GM12878 (cell line): ENCODE results near the gene IER3. TPM values are rescaled to one million over a fixed set of nuclear protein-coding genes. Genes with fewer than 3 reads are reported as not detected.

Experiments
- ATAC-seq: fragments of 200-7000 bp; cut with Tn5 transposase; 3 replicates; pipeline ENCODE4 v1.9.1; 2020; ENCODE audit warnings: mild to moderate bottlenecking, moderate library complexity
- BruUV-seq: library from RNA; stranded (reverse); fragments of 400-500 nt; replicated peaks from 2 replicates; lab custom pipeline; 2021; lab: Mats Ljungman, UMichigan
- CTCF ChIA-PET: fragments of 300-600 bp; sonication (Branson Sonifier 250); formaldehyde crosslinking; extraction: SDS; loops from one replicate; lab custom pipeline; 2021; ENCODE audit warnings: inconsistent platforms; lab: Yijun Ruan, JAX
- POLR2A ChIA-PET: fragments of 350-600 bp; formaldehyde crosslinking; extraction: SDS; loops from one replicate; lab custom pipeline; 2021; ENCODE audit warnings: inconsistent platforms; lab: Charles Lee
- RAD21 ChIA-PET: fragments of 300-600 bp; sonication (Branson Sonifier 250); formaldehyde crosslinking; loops from one replicate; lab custom pipeline; 2023; ENCODE audit warnings: antibody characterized with exemption; ENCODE audit not compliant: unreplicated experiment; lab: Charles Lee
- SMC1A ChIA-PET: fragments of 300-600 bp; sonication (Branson Sonifier 250); formaldehyde crosslinking; loops from one replicate; lab custom pipeline; 2023; ENCODE audit not compliant: unreplicated experiment, uncharacterized antibody; lab: Charles Lee
- DNase-seq: peaks from one replicate; pipeline ENCODE4 v3.0.0-alpha.2; 2011; ENCODE audit warnings: low read depth, low spot score
- FAIRE-seq: peaks from 3 replicates; lab custom pipeline; 2011; peaks lifted over from hg19 to GRCh38; lab: Jason Lieb, UNC
- H2AFZ ChIP-seq: 2 replicates; pipeline ENCODE4 v1.6.0; 2011; ENCODE audit warnings: low read depth, low read length, control low read depth; ENCODE audit not compliant: control insufficient read depth
- H3K27ac ChIP-seq: 2 replicates; pipeline ENCODE4 v1.5.1; 2011; ENCODE audit warnings: control low read depth; ENCODE audit not compliant: control insufficient read depth, insufficient read depth
- H3K27me3 ChIP-seq, 2 experiments: replicated peaks in 1 of 2; 2 replicates each; pipeline versions ENCODE4 v1.6.0 to v1.6.1; 2011; ENCODE audit warnings: low read length in 1 of 2; ENCODE audit not compliant: control insufficient read depth in 2 of 2, insufficient read depth in 2 of 2
- H3K36me3 ChIP-seq, 2 experiments: 2 replicates each; pipeline ENCODE4 v1.5.1; 2011; ENCODE audit warnings: low read length in 1 of 2; ENCODE audit not compliant: control insufficient read depth in 2 of 2, insufficient read depth in 2 of 2
- H3K4me1 ChIP-seq: 2 replicates; pipeline ENCODE4 v1.6.1; 2011; ENCODE audit warnings: mild to moderate bottlenecking, low read length, moderate library complexity, mixed read lengths; ENCODE audit not compliant: control insufficient read depth, insufficient read depth
- H3K4me2 ChIP-seq: 2 replicates; pipeline ENCODE4 v1.6.0; 2011; ENCODE audit warnings: control low read depth; ENCODE audit not compliant: control insufficient read depth, insufficient read depth
- H3K4me3 ChIP-seq: fragments of 200-600 bp; sonication (generic); 2 replicates; pipeline ENCODE4 v1.5.1; 2016
- H3K79me2 ChIP-seq: 2 replicates; pipeline ENCODE4 v1.6.0; 2011; ENCODE audit warnings: low read length; ENCODE audit not compliant: control insufficient read depth, insufficient read depth
- H3K9ac ChIP-seq: 2 replicates; pipeline ENCODE4 v1.8.0; 2011; ENCODE audit warnings: low read length, control low read depth, mixed read lengths; ENCODE audit not compliant: control insufficient read depth, insufficient read depth
- H3K9me3 ChIP-seq: replicated peaks from 3 replicates; pipeline ENCODE4 v1.5.1; 2011; ENCODE audit warnings: mild to moderate bottlenecking, low read length; ENCODE audit not compliant: control insufficient read depth, insufficient read depth
- H4K20me1 ChIP-seq: 2 replicates; pipeline ENCODE4 v1.6.0; 2011; ENCODE audit not compliant: control insufficient read depth, insufficient read depth
- ATF7 ChIP-seq: fragments of 450-650 bp; IDR thresholded peaks from 2 replicates; pipeline ENCODE4 v1.6.1; 2016; ENCODE audit warnings: low read depth, mild to moderate bottlenecking
- CREM ChIP-seq: IDR thresholded peaks from 2 replicates; pipeline ENCODE4 v1.6.1; 2014; ENCODE audit warnings: antibody characterized with exemption, low read depth
- IKZF2 ChIP-seq, 2 experiments: fragments of 450-650 bp; IDR thresholded peaks; 2 replicates each; pipeline ENCODE4 v1.6.1; 2017; ENCODE audit warnings: mild to moderate bottlenecking in 2 of 2, moderate library complexity in 2 of 2
- TCF12 ChIP-seq: IDR thresholded peaks from 2 replicates; pipeline ENCODE4 v1.6.1; 2011; ENCODE audit warnings: low read depth, mild to moderate bottlenecking, low read length
- ZNF384 ChIP-seq: IDR thresholded peaks from 2 replicates; pipeline ENCODE4 v1.6.1; 2012; ENCODE audit warnings: low read depth, mild to moderate bottlenecking, low read length, improper control_type of control experiment, borderline replicate concordance
- WGBS: methylation state at CpG from one replicate; pipeline ENCODE4 v1.1.6; 2016; ENCODE audit warnings: low lambda C conversion rate; ENCODE audit not compliant: insufficient replicate concordance, insufficient coverage; ENCODE audit errors: missing lambda C conversion rate; 5-methylcytosine and 5-hydroxymethylcytosine counted together
- in situ Hi-C: fragments of 300-500 bp; cut with MboI; formaldehyde crosslinking; loops from 9 replicates; pipeline ENCODE4 v1.14.3; 2018; ENCODE audit warnings: mixed read lengths
- intact Hi-C: fragments of 100-400 bp; cut with micrococcal nuclease; formaldehyde crosslinking; loops from one replicate; pipeline ENCODE4 v1.14.2; 2022; ENCODE audit not compliant: unreplicated experiment
- polyA plus RNA-seq, 11 experiments: library from polyadenylated mRNA; depleted of rRNA in 4 of 11; unstranded in 6 of 11; stranded (reverse) in 5 of 11; fragments of >200 nt; fragmentation: Nextera tagmentation in 4 of 11; fragmentation: Illumina TruSeq in 1 of 11; extraction: Ambion mirVana in 4 of 11; extraction: Trizol in 1 of 11; gene quantifications; 1 replicate in 1 of 11; 2 replicates in 10 of 11; pipeline versions ENCODE4 v1.2.1 to v1.2.3, GENCODE V29; 2011 to 2016; ENCODE audit warnings: inconsistent platforms in 2 of 11, missing spikeins in 2 of 11, low read depth in 1 of 11
- total RNA-seq, 4 experiments: library from RNA; depleted of rRNA in 3 of 4; stranded (reverse); fragments of >200 nt in 3 of 4; fragmentation: Illumina TruSeq in 1 of 4; extraction: Trizol in 1 of 4; gene quantifications; 2 replicates each; pipeline versions ENCODE4 v1.2.1 to v1.2.3, GENCODE V29; 2013 to 2021
- TF ChIP-seq, protein P1 (sequence below): fragments of 450-650 bp; formaldehyde crosslinking; IDR thresholded peaks from 2 replicates; pipeline ENCODE4 v1.4.0; 2022; ENCODE audit warnings: mild to moderate bottlenecking, moderate library complexity
- TF ChIP-seq, protein P2 (sequence below): IDR thresholded peaks from 2 replicates; pipeline ENCODE4 v1.6.1; 2011; ENCODE audit warnings: mild to moderate bottlenecking, low read depth, low read length, moderate library complexity; ENCODE audit not compliant: insufficient replicate concordance
- TF ChIP-seq, protein P3 (sequence below), 3 experiments: IDR thresholded peaks in 2 of 3; conservative IDR thresholded peaks in 1 of 3; 2 replicates each; pipeline ENCODE4 v1.5.1; 2011; ENCODE audit warnings: low read depth in 3 of 3, low read length in 3 of 3, mild to moderate bottlenecking in 3 of 3, control low read depth in 2 of 3, moderate library complexity in 2 of 3, inconsistent platforms in 1 of 3, mixed read lengths in 1 of 3; ENCODE audit not compliant: control insufficient read depth in 2 of 3, insufficient read depth in 1 of 3; ENCODE audit errors: extremely low read depth in 1 of 3
- TF ChIP-seq, protein P4 (sequence below): IDR thresholded peaks from 2 replicates; pipeline ENCODE4 v1.6.1; 2012; ENCODE audit warnings: improper control_type of control experiment, low read depth, low read length; ENCODE audit not compliant: insufficient replicate concordance

Gene IER3
- total and polyA plus RNA-seq, 10 of the 15 experiments (the other 5 are each of a cell fraction or from before 2014, with no cell fraction given), result 1.9 to 100 (median 32.3) TPM

DNA sequence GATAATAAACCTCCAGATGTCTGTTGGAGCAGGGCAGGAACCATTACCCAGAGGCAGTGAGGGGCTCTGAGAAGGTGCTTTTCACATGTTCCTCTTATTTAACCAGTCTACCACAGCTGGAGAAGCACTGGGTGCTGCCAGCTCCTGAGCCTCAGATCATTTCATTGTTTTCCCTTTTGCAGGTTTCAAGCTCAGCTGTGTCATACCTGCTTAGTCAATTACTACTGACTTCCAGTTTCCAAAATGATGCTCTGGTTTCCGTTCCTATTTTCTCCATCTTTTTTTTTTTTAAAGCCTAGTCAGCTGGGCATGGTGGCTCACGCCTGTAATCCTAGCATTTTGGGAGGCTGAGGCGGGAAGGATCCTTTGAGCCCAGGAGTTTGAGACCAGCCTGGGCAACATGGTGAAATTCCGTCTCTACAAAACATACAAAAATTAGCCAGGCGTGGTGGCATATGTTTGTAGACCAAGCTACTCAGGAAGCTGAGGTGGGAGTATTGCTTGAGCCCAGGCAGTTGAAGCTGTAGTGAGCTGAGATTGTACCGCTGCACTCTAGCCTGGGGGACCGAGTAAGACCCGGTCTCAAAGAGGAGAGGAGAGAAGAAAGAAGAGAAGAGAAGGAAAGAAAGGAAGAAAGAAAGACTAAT, 8.6 kb downstream of the IER3 start:
- Histone ChIP-seq H3K4me1 (peaks cover 32% of the 10 kb centered on the region), H3K27ac (peak overlapping the region; percentile 91), H3K36me3 (peaks cover 6 to 14% of the 10 kb centered on the region in 2 experiments), H4K20me1 (no peaks in the 10 kb centered on the region), H3K27me3 (no peaks in the 10 kb centered on the region), H2AFZ (no peak overlapping the region), H3K9me3 (peaks cover 5% of the 10 kb centered on the region; the same call in 2 of the 3 replicates), H3K4me3 (0 out of 2 replicates have a peak overlapping the region, but pooled peaks have one; percentile 62), H3K4me2 (peak overlapping the region; percentile 71), H3K79me2 (peaks cover 6% of the 10 kb centered on the region), H3K9ac (peak overlapping the region; percentile 16)
- RAD21 ChIA-PET, result interaction anchor here (0.7 to 12.8 kb wide), 24 partner anchors 9 to 351 kb away, joined by 3 to 232 read pairs (median 5); partner anchors contain the start of genes DHX16, MDC1 and VARS2
- BruUV-seq, result no TSS peak
- peak; percentile 59 for FAIRE-seq
- SMC1A ChIA-PET, result interaction anchor here (0.6 to 10.0 kb wide), 23 partner anchors 10 to 210 kb away, joined by 3 to 122 read pairs (median 6); partner anchors contain the start of genes MRPS18B and NRM
- in situ Hi-C loops (no loop called here), intact Hi-C loops (loop anchor here (2.0 to 5.0 kb wide), 2 partner anchors 141 to 193 kb away; no protein-coding TSS in a partner anchor)
- POLR2A ChIA-PET, result interaction anchor here (0.9 to 9.4 kb wide), 19 partner anchors 9 to 148 kb away, joined by 3 to 89 read pairs (median 5); partner anchors contain the start of genes DDR1, NRM and TUBB
- WGBS, result 4% methylated on average over 8 of the region's 8 CpGs
- CTCF ChIA-PET, result interaction anchor here (0.6 to 22.7 kb wide), 16 partner anchors 9 to 254 kb away, joined by 3 to 487 read pairs (median 4); partner anchors contain the start of gene IER3
- peak; percentile 59 for ATAC-seq
- peak; percentile 74 for DNase-seq
- TF ChIP-seq, protein P1, sequence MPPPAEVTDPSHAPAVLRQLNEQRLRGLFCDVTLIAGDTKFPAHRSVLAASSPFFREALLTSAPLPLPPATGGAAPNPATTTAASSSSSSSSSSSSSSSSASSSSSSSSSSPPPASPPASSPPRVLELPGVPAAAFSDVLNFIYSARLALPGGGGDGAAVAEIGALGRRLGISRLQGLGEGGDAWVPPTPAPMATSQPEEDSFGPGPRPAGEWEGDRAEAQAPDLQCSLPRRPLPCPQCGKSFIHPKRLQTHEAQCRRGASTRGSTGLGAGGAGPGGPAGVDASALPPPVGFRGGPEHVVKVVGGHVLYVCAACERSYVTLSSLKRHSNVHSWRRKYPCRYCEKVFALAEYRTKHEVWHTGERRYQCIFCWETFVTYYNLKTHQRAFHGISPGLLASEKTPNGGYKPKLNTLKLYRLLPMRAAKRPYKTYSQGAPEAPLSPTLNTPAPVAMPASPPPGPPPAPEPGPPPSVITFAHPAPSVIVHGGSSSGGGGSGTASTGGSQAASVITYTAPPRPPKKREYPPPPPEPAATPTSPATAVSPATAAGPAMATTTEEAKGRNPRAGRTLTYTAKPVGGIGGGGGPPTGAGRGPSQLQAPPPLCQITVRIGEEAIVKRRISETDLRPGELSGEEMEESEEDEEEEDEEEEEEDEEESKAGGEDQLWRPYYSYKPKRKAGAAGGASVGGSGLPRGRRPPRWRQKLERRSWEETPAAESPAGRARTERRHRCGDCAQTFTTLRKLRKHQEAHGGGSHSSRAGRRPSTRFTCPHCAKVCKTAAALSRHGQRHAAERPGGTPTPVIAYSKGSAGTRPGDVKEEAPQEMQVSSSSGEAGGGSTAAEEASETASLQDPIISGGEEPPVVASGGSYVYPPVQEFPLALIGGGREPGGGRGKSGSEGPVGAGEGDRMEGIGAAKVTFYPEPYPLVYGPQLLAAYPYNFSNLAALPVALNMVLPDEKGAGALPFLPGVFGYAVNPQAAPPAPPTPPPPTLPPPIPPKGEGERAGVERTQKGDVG (CRISPR knock-in tag), result no peak
- TF ChIP-seq, protein P2, sequence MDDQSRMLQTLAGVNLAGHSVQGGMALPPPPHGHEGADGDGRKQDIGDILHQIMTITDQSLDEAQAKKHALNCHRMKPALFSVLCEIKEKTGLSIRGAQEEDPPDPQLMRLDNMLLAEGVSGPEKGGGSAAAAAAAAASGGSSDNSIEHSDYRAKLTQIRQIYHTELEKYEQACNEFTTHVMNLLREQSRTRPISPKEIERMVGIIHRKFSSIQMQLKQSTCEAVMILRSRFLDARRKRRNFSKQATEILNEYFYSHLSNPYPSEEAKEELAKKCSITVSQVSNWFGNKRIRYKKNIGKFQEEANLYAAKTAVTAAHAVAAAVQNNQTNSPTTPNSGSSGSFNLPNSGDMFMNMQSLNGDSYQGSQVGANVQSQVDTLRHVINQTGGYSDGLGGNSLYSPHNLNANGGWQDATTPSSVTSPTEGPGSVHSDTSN, result no peak
- TF ChIP-seq, protein P3, sequence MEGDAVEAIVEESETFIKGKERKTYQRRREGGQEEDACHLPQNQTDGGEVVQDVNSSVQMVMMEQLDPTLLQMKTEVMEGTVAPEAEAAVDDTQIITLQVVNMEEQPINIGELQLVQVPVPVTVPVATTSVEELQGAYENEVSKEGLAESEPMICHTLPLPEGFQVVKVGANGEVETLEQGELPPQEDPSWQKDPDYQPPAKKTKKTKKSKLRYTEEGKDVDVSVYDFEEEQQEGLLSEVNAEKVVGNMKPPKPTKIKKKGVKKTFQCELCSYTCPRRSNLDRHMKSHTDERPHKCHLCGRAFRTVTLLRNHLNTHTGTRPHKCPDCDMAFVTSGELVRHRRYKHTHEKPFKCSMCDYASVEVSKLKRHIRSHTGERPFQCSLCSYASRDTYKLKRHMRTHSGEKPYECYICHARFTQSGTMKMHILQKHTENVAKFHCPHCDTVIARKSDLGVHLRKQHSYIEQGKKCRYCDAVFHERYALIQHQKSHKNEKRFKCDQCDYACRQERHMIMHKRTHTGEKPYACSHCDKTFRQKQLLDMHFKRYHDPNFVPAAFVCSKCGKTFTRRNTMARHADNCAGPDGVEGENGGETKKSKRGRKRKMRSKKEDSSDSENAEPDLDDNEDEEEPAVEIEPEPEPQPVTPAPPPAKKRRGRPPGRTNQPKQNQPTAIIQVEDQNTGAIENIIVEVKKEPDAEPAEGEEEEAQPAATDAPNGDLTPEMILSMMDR (IDR thresholded peaks at IDR 0.05 in 2 of 3, conservative IDR thresholded peaks at IDR 0.05 in 1 of 3; ENCODE audit: control insufficient read depth in 2 of 3, extremely low read depth in 1 of 3, insufficient read depth in 1 of 3, low read depth in 3 of 3, low read length in 3 of 3), result no peak
- TF ChIP-seq ATF7 (peak; percentile 41; the same call in 1 of the 2 replicates), CREM (peak; percentile 29; the same call in 1 of the 2 replicates), TCF12 (0 out of 2 replicates have a peak, but pooled peaks have one; percentile 24), ZNF384 (peak; percentile 49; the same call in 1 of the 2 replicates), IKZF2 (IDR thresholded peaks at IDR 0.05) (peak; percentile 86 to 89)
- TF ChIP-seq, protein P4, sequence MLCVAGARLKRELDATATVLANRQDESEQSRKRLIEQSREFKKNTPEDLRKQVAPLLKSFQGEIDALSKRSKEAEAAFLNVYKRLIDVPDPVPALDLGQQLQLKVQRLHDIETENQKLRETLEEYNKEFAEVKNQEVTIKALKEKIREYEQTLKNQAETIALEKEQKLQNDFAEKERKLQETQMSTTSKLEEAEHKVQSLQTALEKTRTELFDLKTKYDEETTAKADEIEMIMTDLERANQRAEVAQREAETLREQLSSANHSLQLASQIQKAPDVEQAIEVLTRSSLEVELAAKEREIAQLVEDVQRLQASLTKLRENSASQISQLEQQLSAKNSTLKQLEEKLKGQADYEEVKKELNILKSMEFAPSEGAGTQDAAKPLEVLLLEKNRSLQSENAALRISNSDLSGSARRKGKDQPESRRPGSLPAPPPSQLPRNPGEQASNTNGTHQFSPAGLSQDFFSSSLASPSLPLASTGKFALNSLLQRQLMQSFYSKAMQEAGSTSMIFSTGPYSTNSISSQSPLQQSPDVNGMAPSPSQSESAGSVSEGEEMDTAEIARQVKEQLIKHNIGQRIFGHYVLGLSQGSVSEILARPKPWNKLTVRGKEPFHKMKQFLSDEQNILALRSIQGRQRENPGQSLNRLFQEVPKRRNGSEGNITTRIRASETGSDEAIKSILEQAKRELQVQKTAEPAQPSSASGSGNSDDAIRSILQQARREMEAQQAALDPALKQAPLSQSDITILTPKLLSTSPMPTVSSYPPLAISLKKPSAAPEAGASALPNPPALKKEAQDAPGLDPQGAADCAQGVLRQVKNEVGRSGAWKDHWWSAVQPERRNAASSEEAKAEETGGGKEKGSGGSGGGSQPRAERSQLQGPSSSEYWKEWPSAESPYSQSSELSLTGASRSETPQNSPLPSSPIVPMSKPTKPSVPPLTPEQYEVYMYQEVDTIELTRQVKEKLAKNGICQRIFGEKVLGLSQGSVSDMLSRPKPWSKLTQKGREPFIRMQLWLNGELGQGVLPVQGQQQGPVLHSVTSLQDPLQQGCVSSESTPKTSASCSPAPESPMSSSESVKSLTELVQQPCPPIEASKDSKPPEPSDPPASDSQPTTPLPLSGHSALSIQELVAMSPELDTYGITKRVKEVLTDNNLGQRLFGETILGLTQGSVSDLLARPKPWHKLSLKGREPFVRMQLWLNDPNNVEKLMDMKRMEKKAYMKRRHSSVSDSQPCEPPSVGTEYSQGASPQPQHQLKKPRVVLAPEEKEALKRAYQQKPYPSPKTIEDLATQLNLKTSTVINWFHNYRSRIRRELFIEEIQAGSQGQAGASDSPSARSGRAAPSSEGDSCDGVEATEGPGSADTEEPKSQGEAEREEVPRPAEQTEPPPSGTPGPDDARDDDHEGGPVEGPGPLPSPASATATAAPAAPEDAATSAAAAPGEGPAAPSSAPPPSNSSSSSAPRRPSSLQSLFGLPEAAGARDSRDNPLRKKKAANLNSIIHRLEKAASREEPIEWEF, result peak; percentile 40
